ENCODE data around the gene CRBN.

CRBN gene

DNA sequence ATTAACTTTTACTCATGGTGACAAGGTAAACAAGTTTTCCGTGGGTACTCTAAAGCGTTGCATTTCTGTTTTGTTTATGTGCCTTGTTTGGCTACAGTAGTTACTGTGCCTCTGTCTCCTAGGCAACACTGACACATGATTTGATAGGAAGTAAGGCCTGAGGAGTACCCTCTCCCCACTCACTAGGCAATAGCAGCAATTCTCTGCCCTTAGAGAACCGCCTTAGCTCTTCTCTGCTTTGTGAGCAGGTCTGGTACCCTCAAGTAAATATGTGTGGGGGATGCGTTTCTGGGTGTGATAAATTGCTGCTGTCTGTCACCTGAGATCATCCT is 69.2 kb downstream of the CRBN start, which contains the start of gene IL5RA:
Gene IL5RA, minus strand, starts transcription at position 76 of the 332 bp plus-strand sequence. CDS start 5,390 bp downstream, outside the sequence.
- DNase-seq (ENCODE audit: low spot score), result peak; percentile 29

DNA sequence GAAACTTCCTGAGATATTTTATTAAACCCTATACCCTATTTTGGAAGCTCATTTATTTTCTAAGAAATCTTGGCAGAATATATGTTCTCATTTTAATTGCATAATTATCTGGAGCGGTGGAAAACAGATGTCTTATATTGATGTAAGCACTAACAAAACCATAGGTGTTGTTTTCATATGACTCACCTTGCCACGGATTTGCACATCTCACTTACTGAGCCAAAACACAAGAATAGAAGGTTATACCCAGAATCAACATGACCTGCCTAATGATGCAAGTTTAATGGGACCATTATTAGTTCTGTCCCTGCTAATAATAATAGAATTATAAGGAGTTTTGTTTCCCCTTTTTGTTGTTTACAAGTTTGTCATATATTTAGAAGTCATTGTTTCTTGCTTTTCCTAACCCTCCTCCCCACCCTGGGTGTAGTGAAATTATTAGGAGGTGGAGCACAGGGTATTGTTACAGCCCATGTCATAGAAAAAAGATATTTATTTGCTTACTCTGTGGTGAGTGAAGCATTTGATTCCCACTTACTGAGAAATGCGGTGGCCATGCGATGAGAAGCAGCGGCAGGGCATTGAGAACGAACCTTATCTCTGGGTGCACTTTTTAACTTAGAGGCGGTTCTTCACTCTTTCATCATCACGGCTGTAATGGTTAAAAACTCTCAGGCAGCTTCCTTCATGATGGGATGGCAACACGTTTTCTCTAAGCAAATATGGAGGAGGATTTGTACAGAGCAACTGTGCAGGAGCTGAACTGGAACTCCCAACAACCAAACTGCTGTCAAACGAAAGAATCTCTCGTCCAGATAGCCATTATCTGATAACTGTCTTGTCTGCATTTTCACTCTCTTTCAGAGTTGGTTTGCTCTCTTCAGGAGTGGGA is 69.8 kb downstream of the CRBN start:
- no peak for DNase-seq (ENCODE audit: low spot score)

- DNase-seq (ENCODE audit: low spot score), result no peak
These were observed 71.6 kb downstream of the CRBN start for GRCh38 chr3:3107858-3108257.

- no peak for DNase-seq (ENCODE audit: low spot score)
These were observed 72.3 kb downstream of the CRBN start for GRCh38 chr3:3107181-3107580.

- no peak for DNase-seq (ENCODE audit: low spot score)
These were observed 73.7 kb downstream of the CRBN start for GRCh38 chr3:3105815-3106214.

DNA sequence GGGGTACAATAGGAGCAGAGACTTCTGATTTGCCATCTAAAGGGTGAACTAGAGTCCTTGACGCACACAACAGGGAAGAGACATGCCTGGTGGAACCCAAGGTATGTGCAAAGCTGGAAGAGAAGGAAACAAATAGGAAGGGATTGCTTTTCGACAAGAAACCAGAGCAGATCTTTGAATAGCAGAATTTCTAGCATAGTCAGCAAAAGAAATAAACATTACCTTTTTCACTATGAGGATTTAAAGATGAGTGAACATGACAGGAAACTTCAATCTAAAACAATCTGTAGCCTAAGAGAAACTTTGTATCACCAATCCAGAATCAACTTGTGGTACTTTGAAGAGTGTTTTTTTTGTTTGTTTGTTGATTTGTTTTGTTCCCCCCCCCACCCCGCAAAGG is 74.2 kb downstream of the CRBN start:
- no peak for DNase-seq (ENCODE audit: low spot score)

DNA sequence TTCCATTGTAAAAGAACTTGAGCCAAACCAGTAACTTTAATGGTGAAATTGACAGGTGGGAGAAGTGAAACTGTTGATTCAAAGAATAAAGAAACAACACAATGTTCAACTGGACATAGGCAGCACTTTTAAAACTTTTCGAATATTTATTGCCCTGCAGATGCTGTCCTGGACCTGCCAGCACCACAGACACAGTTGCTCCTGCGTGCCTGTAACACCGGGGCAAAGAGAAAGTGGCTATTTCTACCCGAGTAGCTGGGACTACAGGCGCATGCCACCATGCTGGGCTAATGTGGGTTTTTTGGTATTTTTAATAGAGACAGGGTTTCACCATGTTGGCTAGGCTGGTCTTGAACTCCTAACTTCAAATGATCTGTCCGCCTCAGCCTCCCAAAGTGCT is 76.7 kb downstream of the CRBN start:
- no peak for DNase-seq (ENCODE audit: low spot score)

- DNase-seq (ENCODE audit: low spot score), result no peak
These were observed 77.6 kb downstream of the CRBN start for GRCh38 chr3:3101660-3102458.

All from kidney tubule cell (primary cell).